Measurements from ENCODE around the gene ZNF624. TPM values are rescaled to one million over a fixed set of nuclear protein-coding genes. Genes with fewer than 3 reads are reported as not detected.
A peak's percentile ranks its signal among the peaks of the same experiment; 100 is the strongest.

ZNF624 gene
- total RNA-seq, 1 donor = 6.2 TPM

- no peak for TF ChIP-seq CTCF (IDR thresholded peaks at IDR 0.05; ENCODE audit: insufficient read depth, low read length)
- DNase-seq (ENCODE audit: low read depth) = no peak
- no peak overlapping the region for H3K4me3 ChIP-seq (ENCODE audit: low read depth, low read length)
Measured at GRCh38 chr17:16662936-16663335, 9.3 kb upstream of the ZNF624 start.

GRCh38 chr17:16661217-16661616 lies 7.6 kb upstream of the ZNF624 start:
- no peak overlapping the region for H3K4me3 ChIP-seq (ENCODE audit: low read depth, low read length)
- TF ChIP-seq CTCF (IDR thresholded peaks at IDR 0.05; ENCODE audit: insufficient read depth, low read length) = no peak
- DNase-seq (ENCODE audit: low read depth) = peak; percentile 4

GRCh38 chr17:16652847-16653366 lies 743 bp downstream of the ZNF624 start:
- H3K4me3 ChIP-seq (ENCODE audit: low read depth, low read length) = peak overlapping the region; percentile 78
- peak; percentile 37 for DNase-seq (ENCODE audit: low read depth)
- TF ChIP-seq CTCF (IDR thresholded peaks at IDR 0.05; ENCODE audit: insufficient read depth, low read length) = no peak

- DNase-seq (ENCODE audit: low read depth) = no peak
- TF ChIP-seq CTCF (IDR thresholded peaks at IDR 0.05; ENCODE audit: insufficient read depth, low read length) = no peak
- no peak overlapping the region for H3K4me3 ChIP-seq (ENCODE audit: low read depth, low read length)
Measured at GRCh38 chr17:16652252-16652651, 1.4 kb downstream of the ZNF624 start.

- no peak for DNase-seq (ENCODE audit: low read depth)
- TF ChIP-seq CTCF (IDR thresholded peaks at IDR 0.05; ENCODE audit: insufficient read depth, low read length) = no peak
- no peak overlapping the region for H3K4me3 ChIP-seq (ENCODE audit: low read depth, low read length)
Measured at GRCh38 chr17:16649585-16649984, 4.1 kb downstream of the ZNF624 start.

- no peak for DNase-seq (ENCODE audit: low read depth)
- TF ChIP-seq CTCF (IDR thresholded peaks at IDR 0.05; ENCODE audit: insufficient read depth, low read length) = no peak
- H3K4me3 ChIP-seq (ENCODE audit: low read depth, low read length) = no peak overlapping the region
Measured at GRCh38 chr17:16639438-16639837, 14.2 kb downstream of the ZNF624 start.

GRCh38 chr17:16623282-16623681 lies 30.4 kb downstream of the ZNF624 start:
- no peak for TF ChIP-seq CTCF (IDR thresholded peaks at IDR 0.05; ENCODE audit: insufficient read depth, low read length)
- DNase-seq (ENCODE audit: low read depth) = no peak
- no peak overlapping the region for H3K4me3 ChIP-seq (ENCODE audit: low read depth, low read length)

All from fibroblast of the aortic adventitia (primary cell).